ENCODE data around the gene SNRPA1. TPM values are rescaled to one million over a fixed set of nuclear protein-coding genes. Genes with fewer than 3 reads are reported as not detected.
A peak's percentile ranks its signal among the peaks of the same experiment; 100 is the strongest.

The SNRPA1 gene
- total and polyA plus RNA-seq, 2 of the 13 experiments (the other 11 are each of a cell fraction or from before 2014, with no cell fraction given) = 41.2 to 108 TPM

GRCh38 chr15:101277038-101277822, 17.8 kb downstream of the SNRPA1 start, which contains the start of gene SELENOS (continued):
- TF ChIP-seq BCL3 (CRISPR knock-in tag; IDR thresholded peaks at IDR 0.05) = peak; percentile 60; the same call in 1 of the 2 replicates
- TF ChIP-seq ZNF367 (CRISPR knock-in tag; IDR thresholded peaks at IDR 0.05; ENCODE audit: borderline replicate concordance) = peak; percentile 16; the same call in 1 of the 2 replicates
- TF ChIP-seq ZNF841 (CRISPR knock-in tag; IDR thresholded peaks at IDR 0.05; ENCODE audit: borderline replicate concordance) = no peak
- no peak for TF ChIP-seq ATF6 (CRISPR knock-in tag; conservative IDR thresholded peaks at IDR 0.05)
- TF ChIP-seq MEF2D (CRISPR knock-in tag; IDR thresholded peaks at IDR 0.05) = no peak
- TF ChIP-seq ZNF235 (CRISPR knock-in tag; IDR thresholded peaks at IDR 0.05; ENCODE audit: borderline replicate concordance) = no peak
- TF ChIP-seq NFE2L2 (IDR thresholded peaks at IDR 0.05; ENCODE audit: low read length) = no peak
- no peak for TF ChIP-seq SNAPC4 (CRISPR knock-in tag; IDR thresholded peaks at IDR 0.05)
- no peak for TF ChIP-seq NFE2 (CRISPR knock-in tag; IDR thresholded peaks at IDR 0.05)
- TF ChIP-seq ZNF589 (CRISPR knock-in tag; conservative IDR thresholded peaks at IDR 0.05) = no peak
- TF ChIP-seq ZNF780A (CRISPR knock-in tag; IDR thresholded peaks at IDR 0.05) = no peak
- no peak for TF ChIP-seq ZNF333 (CRISPR knock-in tag; IDR thresholded peaks at IDR 0.05; ENCODE audit: borderline replicate concordance)
- peak; percentile 55; the same call in 1 of the 2 replicates for TF ChIP-seq GMEB2 (CRISPR knock-in tag; IDR thresholded peaks at IDR 0.05; ENCODE audit: low read depth)
- peak; percentile 74 for TF ChIP-seq SPEN (CRISPR knock-in tag; IDR thresholded peaks at IDR 0.05; ENCODE audit: low read depth)
- TF ChIP-seq ZNF383 (CRISPR knock-in tag; IDR thresholded peaks at IDR 0.05; ENCODE audit: borderline replicate concordance) = no peak
- 0 out of 2 replicates have a peak, but pooled peaks have one; percentile 19 for TF ChIP-seq ZNF441 (CRISPR knock-in tag; IDR thresholded peaks at IDR 0.05; ENCODE audit: borderline replicate concordance)
- no peak for TF ChIP-seq FOSL2 (CRISPR knock-in tag; IDR thresholded peaks at IDR 0.05)
- peak; percentile 76 for TF ChIP-seq MYC (CRISPR knock-in tag; IDR thresholded peaks at IDR 0.05; ENCODE audit: borderline replicate concordance)
- no peak for TF ChIP-seq DNMT3B (CRISPR knock-in tag; conservative IDR thresholded peaks at IDR 0.05)
- no peak for TF ChIP-seq TRIM24 (CRISPR knock-in tag; IDR thresholded peaks at IDR 0.05)

Measured in HepG2 (cell line).